GM13977 (cell line): ENCODE data around the gene TBRG4.

Experiments
- DNase-seq: peaks from one replicate; pipeline ENCODE4 v3.0.0; 2012; ENCODE audit warnings: low spot score
- in situ Hi-C: fragments of 300-500 bp; cut with MboI; formaldehyde crosslinking; loops from one replicate; pipeline ENCODE4 v1.12.0; 2022; ENCODE audit warnings: low sequenced_read_pairs, low pct_unique_long_range_greater_than_20kb, mixed read lengths, inconsistent platforms; ENCODE audit not compliant: unreplicated experiment
- TF ChIP-seq, protein P1 (sequence below): IDR thresholded peaks from 2 replicates; pipeline ENCODE4 v1.5.1; 2012; ENCODE audit warnings: mild to moderate bottlenecking, control low read depth; ENCODE audit not compliant: insufficient read depth; ENCODE audit errors: extremely low read depth, missing control alignments

The TBRG4 gene

DNA sequence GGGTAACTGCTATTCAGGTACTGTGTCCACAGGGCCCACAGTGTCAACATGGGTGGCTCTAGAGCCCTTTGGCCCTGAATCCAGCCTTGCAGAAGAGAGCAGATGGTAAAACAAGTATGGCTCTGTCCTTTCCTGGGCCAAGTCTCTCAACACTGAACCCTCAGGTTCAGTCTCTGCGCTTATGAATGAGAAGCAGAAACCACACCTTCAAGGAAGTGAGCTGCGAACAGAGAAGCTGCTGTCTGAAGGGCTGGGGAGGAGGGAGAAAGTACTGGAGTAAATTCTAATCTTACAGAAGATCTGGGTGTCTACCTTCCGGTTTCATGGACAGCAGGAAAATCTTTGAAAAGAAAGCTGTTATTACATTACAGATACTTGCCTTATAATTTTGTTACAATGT lies 4.1 kb downstream of the TBRG4 start:
- TF ChIP-seq, protein P1, sequence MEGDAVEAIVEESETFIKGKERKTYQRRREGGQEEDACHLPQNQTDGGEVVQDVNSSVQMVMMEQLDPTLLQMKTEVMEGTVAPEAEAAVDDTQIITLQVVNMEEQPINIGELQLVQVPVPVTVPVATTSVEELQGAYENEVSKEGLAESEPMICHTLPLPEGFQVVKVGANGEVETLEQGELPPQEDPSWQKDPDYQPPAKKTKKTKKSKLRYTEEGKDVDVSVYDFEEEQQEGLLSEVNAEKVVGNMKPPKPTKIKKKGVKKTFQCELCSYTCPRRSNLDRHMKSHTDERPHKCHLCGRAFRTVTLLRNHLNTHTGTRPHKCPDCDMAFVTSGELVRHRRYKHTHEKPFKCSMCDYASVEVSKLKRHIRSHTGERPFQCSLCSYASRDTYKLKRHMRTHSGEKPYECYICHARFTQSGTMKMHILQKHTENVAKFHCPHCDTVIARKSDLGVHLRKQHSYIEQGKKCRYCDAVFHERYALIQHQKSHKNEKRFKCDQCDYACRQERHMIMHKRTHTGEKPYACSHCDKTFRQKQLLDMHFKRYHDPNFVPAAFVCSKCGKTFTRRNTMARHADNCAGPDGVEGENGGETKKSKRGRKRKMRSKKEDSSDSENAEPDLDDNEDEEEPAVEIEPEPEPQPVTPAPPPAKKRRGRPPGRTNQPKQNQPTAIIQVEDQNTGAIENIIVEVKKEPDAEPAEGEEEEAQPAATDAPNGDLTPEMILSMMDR = no peak
- DNase-seq = no peak
- in situ Hi-C loops = no loop called here

GRCh38 chr7:45106820-45107219 lies 4.7 kb downstream of the TBRG4 start:
- TF ChIP-seq, protein P1 = no peak
- in situ Hi-C loops = no loop called here
- no peak for DNase-seq

DNA sequence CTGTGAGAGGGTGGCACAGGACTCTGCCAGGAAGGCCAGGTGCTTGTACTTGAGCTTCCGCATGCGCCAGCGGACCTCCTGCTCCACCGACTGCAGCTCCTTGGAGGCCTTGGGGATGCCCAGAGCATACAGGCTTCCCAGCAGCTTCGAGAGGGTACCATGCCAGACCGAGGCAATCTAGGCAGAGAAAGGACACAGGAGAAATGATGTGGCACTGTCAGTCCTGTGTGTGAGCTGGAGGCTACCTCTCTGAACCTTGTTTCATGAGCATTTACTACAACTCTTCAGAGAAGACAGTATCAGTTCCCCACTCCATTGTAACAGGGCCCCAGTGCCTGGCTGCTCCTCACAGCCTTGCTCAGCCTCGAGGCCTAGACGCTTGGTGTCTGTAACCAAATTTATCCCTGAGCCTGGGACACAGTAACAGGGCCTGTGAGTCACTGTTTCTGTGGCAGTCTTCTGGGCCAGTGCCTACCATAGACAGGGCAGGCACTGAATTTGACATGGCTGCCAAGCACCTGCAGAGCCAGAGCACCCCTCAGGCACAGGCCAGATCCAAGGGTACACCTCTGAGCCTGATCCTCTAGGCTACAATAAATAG lies 5.8 kb downstream of the TBRG4 start:
- TF ChIP-seq, protein P1 = no peak
- DNase-seq = no peak
- in situ Hi-C loops = no loop called here

DNA sequence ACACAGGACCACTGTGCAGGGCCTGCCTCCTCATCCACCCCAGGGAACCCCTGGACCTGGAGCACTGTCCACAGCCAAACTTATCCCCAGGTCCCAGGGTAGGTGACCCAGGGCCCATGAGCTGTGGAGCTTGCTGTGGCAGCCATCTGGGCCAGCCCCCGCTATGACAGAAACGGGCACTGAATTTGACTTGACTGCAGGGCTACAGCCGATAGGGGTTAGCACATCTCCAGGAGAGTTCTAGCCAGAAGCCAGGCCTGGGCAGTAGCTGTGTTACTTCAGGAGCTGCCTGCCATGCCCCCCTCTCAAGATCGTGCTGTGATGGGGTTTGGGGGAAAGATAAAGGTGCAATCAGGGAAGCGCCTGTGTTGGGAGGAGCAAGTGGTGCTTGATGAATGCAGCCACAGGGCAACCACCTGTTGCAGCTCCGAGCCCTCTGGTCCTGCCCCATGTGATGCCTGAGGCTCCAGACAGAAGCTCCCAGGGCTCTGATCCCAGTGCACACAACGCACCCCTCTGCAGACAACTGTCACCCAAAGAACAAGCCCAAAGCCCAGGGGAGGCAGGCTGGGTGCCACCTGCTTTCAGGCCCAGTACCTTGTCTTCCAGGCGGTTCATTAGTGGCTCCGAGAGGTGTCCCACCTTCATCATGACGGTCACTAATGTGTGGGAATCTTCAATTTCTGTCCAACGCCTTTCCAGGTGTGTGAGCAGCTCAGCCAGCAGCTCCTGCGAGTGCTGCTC lies 6.5 kb downstream of the TBRG4 start:
- in situ Hi-C loops = no loop called here
- DNase-seq = no peak
- TF ChIP-seq, protein P1 = no peak

DNA sequence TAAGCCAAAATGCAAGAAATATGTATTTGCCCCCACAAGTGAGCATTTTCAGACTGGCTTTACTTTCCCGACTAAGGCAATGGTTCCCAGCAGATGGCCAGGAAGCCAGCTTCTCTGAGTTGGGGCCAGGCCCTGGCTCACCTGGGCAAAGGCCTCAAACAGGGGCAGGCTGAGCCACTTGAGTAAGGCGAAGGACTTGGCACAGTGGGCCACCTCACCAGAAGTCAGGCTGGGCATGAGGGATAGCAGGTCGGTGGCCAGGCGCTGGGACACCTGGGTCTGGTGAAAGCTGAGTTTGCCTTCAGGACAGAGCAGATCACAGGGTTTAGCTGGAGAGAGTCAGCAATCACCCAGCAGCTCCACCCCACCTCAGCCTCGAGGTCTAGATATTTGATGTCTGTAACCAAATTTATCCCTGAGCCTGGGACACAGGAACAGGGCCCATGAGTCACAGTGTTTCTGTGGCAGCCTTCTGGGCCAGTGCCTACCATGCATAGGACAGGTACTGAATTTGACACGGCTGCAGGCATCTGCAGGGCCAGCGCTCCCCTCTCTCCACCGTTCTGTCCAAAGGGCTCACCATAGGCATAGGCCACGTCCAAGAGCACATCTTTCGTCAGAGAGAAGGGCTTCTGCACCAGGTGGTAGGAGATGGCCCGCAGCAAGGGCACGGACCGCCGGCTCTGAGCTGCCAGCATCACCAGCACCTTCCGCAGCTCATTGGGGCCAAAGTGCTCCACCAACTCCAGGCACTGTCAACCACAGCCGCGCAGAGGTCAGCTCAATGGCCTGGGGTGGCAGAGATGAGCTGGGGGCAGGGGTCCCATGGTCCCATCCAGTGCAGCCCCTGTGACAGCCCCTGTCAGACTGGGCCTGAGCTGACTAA lies 7.3 kb downstream of the TBRG4 start:
- no peak for DNase-seq
- TF ChIP-seq, protein P1 = no peak
- in situ Hi-C loops = no loop called here
